ENCODE measurements around the gene METRN.

Gene METRN

GRCh38 chr16:700684-701584 is 14.0 kb upstream of the METRN start (continued):
- TF ChIP-seq ZNF169 (tag by site-specific recombination; IDR thresholded peaks at IDR 0.05) (no peak), ZNF610 (tag by site-specific recombination; IDR thresholded peaks at IDR 0.05; ENCODE audit: borderline replicate concordance) (no peak), SP3 (tag by site-specific recombination; IDR thresholded peaks at IDR 0.05) (no peak), ZNF140 (tag by site-specific recombination; IDR thresholded peaks at IDR 0.05) (no peak), KLF16 (tag by site-specific recombination; IDR thresholded peaks at IDR 0.05) (no peak), KLF1 (tag by site-specific recombination; IDR thresholded peaks at IDR 0.05) (no peak), FEZF1 (tag by site-specific recombination; IDR thresholded peaks at IDR 0.05) (no peak), ZNF302 (tag by site-specific recombination; IDR thresholded peaks at IDR 0.05; ENCODE audit: low read depth) (no peak), ZNF311 (tag by site-specific recombination; IDR thresholded peaks at IDR 0.05; ENCODE audit: borderline replicate concordance) (no peak), ZNF398 (tag by site-specific recombination; IDR thresholded peaks at IDR 0.05) (0 out of 2 replicates have a peak, but pooled peaks have one; percentile 47), ZNF132 (tag by site-specific recombination; IDR thresholded peaks at IDR 0.05; ENCODE audit: borderline replicate concordance) (no peak), ZNF221 (tag by site-specific recombination; IDR thresholded peaks at IDR 0.05; ENCODE audit: borderline replicate concordance) (no peak), SP2 (tag by site-specific recombination; IDR thresholded peaks at IDR 0.05) (peak; percentile 9; the same call in 1 of the 2 replicates), ZNF639 (tag by site-specific recombination; IDR thresholded peaks at IDR 0.05) (no peak), ZNF558 (tag by site-specific recombination; IDR thresholded peaks at IDR 0.05) (no peak), ZNF16 (tag by site-specific recombination; IDR thresholded peaks at IDR 0.05; ENCODE audit: low read depth) (no peak), ZBTB21 (tag by site-specific recombination; IDR thresholded peaks at IDR 0.05) (no peak), TCF7L2 (IDR thresholded peaks at IDR 0.05; ENCODE audit: borderline replicate concordance, low read depth, low read length) (no peak), KLF8 (tag by site-specific recombination; IDR thresholded peaks at IDR 0.05) (no peak), ZNF701 (tag by site-specific recombination; IDR thresholded peaks at IDR 0.05) (no peak), PRDM1 (tag by site-specific recombination; IDR thresholded peaks at IDR 0.05) (no peak), ZXDB (tag by site-specific recombination; IDR thresholded peaks at IDR 0.05) (no peak)
- TF ChIP-seq, protein P1, sequence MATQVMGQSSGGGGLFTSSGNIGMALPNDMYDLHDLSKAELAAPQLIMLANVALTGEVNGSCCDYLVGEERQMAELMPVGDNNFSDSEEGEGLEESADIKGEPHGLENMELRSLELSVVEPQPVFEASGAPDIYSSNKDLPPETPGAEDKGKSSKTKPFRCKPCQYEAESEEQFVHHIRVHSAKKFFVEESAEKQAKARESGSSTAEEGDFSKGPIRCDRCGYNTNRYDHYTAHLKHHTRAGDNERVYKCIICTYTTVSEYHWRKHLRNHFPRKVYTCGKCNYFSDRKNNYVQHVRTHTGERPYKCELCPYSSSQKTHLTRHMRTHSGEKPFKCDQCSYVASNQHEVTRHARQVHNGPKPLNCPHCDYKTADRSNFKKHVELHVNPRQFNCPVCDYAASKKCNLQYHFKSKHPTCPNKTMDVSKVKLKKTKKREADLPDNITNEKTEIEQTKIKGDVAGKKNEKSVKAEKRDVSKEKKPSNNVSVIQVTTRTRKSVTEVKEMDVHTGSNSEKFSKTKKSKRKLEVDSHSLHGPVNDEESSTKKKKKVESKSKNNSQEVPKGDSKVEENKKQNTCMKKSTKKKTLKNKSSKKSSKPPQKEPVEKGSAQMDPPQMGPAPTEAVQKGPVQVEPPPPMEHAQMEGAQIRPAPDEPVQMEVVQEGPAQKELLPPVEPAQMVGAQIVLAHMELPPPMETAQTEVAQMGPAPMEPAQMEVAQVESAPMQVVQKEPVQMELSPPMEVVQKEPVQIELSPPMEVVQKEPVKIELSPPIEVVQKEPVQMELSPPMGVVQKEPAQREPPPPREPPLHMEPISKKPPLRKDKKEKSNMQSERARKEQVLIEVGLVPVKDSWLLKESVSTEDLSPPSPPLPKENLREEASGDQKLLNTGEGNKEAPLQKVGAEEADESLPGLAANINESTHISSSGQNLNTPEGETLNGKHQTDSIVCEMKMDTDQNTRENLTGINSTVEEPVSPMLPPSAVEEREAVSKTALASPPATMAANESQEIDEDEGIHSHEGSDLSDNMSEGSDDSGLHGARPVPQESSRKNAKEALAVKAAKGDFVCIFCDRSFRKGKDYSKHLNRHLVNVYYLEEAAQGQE (tag by site-specific recombination; IDR thresholded peaks at IDR 0.05) = peak; percentile 82
- TF ChIP-seq, protein P2, sequence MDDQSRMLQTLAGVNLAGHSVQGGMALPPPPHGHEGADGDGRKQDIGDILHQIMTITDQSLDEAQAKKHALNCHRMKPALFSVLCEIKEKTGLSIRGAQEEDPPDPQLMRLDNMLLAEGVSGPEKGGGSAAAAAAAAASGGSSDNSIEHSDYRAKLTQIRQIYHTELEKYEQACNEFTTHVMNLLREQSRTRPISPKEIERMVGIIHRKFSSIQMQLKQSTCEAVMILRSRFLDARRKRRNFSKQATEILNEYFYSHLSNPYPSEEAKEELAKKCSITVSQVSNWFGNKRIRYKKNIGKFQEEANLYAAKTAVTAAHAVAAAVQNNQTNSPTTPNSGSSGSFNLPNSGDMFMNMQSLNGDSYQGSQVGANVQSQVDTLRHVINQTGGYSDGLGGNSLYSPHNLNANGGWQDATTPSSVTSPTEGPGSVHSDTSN (CRISPR knock-in tag; IDR thresholded peaks at IDR 0.05) = peak; percentile 90
- TF ChIP-seq, protein P3, sequence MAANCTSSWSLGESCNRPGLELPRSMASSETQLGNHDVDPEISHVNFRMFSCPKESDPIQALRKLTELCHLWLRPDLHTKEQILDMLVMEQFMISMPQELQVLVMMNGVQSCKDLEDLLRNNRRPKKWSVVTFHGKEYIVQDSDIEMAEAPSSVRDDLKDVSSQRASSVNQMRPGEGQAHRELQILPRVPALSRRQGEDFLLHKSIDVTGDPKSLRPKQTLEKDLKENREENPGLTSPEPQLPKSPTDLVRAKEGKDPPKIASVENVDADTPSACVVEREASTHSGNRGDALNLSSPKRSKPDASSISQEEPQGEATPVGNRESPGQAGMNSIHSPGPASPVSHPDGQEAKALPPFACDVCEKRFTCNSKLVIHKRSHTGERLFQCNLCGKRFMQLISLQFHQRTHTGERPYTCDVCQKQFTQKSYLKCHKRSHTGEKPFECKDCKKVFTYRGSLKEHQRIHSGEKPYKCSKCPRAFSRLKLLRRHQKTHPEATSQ (tag by site-specific recombination; IDR thresholded peaks at IDR 0.05) = no peak
- TF ChIP-seq, protein P4, sequence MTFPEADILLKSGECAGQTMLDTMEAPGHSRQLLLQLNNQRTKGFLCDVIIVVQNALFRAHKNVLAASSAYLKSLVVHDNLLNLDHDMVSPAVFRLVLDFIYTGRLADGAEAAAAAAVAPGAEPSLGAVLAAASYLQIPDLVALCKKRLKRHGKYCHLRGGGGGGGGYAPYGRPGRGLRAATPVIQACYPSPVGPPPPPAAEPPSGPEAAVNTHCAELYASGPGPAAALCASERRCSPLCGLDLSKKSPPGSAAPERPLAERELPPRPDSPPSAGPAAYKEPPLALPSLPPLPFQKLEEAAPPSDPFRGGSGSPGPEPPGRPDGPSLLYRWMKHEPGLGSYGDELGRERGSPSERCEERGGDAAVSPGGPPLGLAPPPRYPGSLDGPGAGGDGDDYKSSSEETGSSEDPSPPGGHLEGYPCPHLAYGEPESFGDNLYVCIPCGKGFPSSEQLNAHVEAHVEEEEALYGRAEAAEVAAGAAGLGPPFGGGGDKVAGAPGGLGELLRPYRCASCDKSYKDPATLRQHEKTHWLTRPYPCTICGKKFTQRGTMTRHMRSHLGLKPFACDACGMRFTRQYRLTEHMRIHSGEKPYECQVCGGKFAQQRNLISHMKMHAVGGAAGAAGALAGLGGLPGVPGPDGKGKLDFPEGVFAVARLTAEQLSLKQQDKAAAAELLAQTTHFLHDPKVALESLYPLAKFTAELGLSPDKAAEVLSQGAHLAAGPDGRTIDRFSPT (tag by site-specific recombination; IDR thresholded peaks at IDR 0.05) = no peak
- TF ChIP-seq, protein P5, sequence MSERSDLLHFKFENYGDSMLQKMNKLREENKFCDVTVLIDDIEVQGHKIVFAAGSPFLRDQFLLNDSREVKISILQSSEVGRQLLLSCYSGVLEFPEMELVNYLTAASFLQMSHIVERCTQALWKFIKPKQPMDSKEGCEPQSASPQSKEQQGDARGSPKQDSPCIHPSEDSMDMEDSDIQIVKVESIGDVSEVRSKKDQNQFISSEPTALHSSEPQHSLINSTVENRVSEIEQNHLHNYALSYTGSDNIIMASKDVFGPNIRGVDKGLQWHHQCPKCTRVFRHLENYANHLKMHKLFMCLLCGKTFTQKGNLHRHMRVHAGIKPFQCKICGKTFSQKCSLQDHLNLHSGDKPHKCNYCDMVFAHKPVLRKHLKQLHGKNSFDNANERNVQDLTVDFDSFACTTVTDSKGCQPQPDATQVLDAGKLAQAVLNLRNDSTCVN (tag by site-specific recombination; optimal IDR thresholded peaks at IDR 0.05) = peak; percentile 47

Measured in HEK293 (cell line).